Adipocyte (in vitro differentiated cells): Measurements from ENCODE around the gene IGSF3.
A peak's percentile ranks its signal among the peaks of the same experiment; 100 is the strongest.
"Not testable (repeated sequence)": the region's sequence is repeated elsewhere in the genome, so short reads cannot be mapped to it uniquely, and the experiment has no call there.

Experiments
- DNase-seq: peaks from one replicate; pipeline ENCODE4 v3.0.0-alpha.2; 2015; ENCODE audit warnings: low read depth
- H3K27me3 ChIP-seq: replicated peaks from 2 replicates; pipeline ENCODE4 v1.7.0; 2013; ENCODE audit warnings: mild to moderate bottlenecking, low read length, moderate library complexity; ENCODE audit not compliant: control insufficient read depth, insufficient read depth
- H3K36me3 ChIP-seq: 2 replicates; pipeline ENCODE4 v1.7.0; 2013; ENCODE audit warnings: low read length, mild to moderate bottlenecking, moderate library complexity; ENCODE audit not compliant: control insufficient read depth, insufficient read depth, severe bottlenecking
- H3K4me1 ChIP-seq: 2 replicates; pipeline ENCODE4 v1.7.0; 2013; ENCODE audit warnings: mild to moderate bottlenecking, low read length, moderate library complexity; ENCODE audit not compliant: control insufficient read depth, insufficient read depth
- H3K4me3 ChIP-seq: 2 replicates; pipeline ENCODE4 v1.7.0; 2013; ENCODE audit warnings: mild to moderate bottlenecking, low read length, moderate library complexity
- H3K9ac ChIP-seq: 2 replicates; pipeline ENCODE4 v1.7.0; 2013; ENCODE audit warnings: mild to moderate bottlenecking, low read length, moderate library complexity
- H3K9me3 ChIP-seq: 2 replicates; pipeline ENCODE4 v1.7.0; 2013; ENCODE audit warnings: mild to moderate bottlenecking, low read length, moderate library complexity; ENCODE audit not compliant: control insufficient read depth

IGSF3 gene

DNA sequence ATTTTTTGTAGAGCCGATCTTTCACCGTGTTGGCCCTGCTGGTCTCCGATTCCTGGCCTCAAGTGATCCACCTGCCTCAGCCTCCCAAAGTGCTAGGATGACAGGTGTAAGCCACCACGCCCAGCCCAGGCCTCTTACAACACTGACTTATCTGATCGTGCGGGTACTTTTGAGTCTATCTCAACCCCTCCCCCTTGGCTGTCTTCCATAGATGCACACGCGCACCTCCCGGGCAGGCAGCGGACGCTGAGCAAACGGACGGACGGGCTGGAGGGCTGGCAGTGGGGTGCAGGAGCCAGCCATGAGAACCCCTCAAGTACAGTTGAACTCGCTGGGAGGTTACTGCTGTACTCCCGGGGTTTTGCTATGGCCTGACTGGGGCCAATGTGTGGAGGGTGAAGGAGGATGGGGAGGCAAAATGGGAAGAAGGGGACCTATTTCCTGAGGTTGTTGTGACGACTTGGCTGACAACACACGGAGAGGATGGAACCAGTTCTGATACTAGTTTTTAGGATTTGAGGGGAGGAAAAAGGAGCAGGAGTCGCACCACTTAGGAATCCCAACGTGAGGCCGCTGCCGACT is 97.7 kb downstream of the IGSF3 start:
- Histone ChIP-seq H3K4me1 (peaks cover 40% of the 10 kb centered on the region), H3K9me3 (no peaks in the 10 kb centered on the region), H3K36me3 (no peaks in the 10 kb centered on the region), H3K9ac (peak overlapping the region; percentile 94), H3K4me3 (peak overlapping the region; percentile 90), H3K27me3 (no peaks in the 10 kb centered on the region)
- no peak for DNase-seq

DNA sequence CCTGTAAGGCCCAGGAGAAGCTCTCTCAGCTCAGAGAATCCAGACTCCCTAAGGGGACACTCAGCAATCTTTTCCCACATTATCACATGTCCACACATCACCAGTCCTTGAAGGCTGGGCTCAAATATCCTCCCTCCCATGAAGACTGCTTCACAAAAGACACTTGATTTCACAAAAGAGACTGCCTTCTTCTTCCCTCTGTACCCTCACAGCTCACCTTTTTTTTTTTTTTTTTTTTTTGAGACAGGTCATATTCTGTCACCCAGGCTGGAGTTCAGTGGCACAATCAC is 98.2 kb downstream of the IGSF3 start:
- no peaks in the 10 kb centered on the region for H3K9me3 ChIP-seq
- H3K36me3 ChIP-seq = no peaks in the 10 kb centered on the region
- no peak for DNase-seq
- peaks cover 38% of the 10 kb centered on the region for H3K4me1 ChIP-seq
- H3K27me3 ChIP-seq = no peaks in the 10 kb centered on the region
- H3K9ac ChIP-seq = no peak overlapping the region
- H3K4me3 ChIP-seq = no peak overlapping the region

DNA sequence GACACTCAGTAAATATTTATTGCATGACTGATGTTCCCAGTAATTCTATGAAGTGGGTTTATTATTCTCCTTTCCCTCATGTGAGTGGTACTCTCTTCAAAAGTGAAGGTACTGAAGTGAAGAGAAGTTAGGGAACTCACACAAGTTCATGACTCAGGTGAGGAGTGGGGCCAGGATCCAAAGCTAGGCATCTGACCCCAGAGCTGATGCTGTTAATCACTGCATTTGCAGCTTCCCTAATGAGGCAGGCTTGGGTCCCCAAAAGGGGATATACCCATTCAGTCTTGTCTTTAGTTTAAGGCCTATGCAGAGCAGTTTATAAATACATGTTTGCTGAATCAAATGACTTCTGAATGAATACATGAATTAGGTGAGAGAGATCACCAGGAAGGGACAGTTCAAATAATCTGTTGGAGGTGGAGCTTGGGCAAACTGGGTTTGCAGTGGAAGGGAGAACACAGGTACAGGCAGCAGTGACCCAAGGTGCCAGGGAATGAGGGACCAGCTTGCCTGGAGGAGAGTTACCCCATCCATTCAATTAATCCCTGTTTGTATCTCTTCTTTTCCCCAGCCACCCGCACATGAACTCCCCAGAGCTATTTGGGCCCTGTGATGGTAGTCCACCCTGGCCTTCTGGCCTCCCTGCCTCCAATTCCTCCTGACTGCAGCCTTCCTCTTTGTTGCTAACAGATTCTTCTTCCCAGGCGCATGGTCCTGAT is 98.7 kb downstream of the IGSF3 start:
- Histone ChIP-seq H3K36me3 (no peaks in the 10 kb centered on the region), H3K4me1 (peaks cover 37% of the 10 kb centered on the region), H3K9ac (no peak overlapping the region), H3K27me3 (no peaks in the 10 kb centered on the region), H3K4me3 (no peak overlapping the region), H3K9me3 (no peaks in the 10 kb centered on the region)
- no peak for DNase-seq

DNA sequence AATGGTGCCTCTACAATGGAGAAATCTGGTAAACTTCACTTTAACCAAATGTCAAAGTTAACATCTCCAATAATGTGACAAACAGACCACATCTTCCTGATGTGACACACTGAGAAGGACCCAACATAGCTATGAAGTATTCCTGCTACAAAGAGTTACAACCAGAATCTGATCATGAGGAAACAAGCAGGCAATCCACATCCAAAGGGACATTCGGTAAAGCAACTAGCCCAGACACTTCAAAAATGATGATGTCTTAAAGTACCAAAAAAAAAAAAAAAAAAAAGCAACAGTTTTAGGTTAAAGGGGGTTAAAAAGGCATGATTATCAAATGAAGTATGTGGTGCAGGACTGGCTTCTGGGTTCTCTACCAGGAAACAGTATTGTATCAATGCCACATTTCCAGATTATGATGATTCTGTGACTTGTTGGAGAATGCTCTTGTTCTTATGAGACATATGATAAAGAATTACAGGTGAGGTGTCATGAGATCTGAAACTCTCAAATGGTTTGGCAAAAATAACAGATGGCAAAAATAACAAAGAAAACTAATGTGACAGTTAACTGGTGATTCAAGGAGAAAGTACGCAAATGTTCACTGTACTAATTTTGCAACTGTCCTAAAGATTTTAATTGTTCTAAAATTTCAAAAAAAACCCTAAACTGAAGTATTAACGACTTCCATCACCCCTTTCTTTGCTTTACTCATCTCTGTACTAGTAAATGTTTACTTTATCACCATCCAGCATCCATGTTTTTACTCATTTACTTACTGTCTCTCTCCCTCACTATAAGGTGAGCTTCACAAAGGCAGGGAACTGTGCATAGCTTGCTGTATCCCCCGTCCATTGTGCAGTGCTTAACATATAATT is 99.5 kb downstream of the IGSF3 start:
- peaks cover 30% of the 10 kb centered on the region for H3K4me1 ChIP-seq
- no peak overlapping the region for H3K4me3 ChIP-seq
- H3K36me3 ChIP-seq = no peaks in the 10 kb centered on the region
- H3K27me3 ChIP-seq = no peaks in the 10 kb centered on the region
- DNase-seq = no peak
- no peak overlapping the region for H3K9ac ChIP-seq
- no peaks in the 10 kb centered on the region for H3K9me3 ChIP-seq

DNA sequence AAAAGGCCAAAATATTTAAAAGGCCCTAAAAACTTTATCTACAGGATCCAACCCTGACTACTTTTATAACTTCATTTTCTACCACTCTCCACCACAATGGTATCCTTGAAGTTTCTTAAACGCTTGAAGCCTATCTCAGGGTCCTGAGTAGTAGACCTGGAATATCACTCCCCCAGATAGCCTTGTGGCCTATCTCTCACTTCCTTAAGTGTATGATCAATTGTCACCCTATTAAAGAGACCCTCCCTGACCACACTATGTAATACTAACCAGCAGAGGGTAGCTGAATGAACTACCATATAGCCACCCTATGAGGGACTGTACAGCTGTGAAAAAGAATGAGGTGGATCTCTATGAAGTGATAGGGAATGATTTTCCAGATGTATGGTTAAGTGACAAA is 102.3 kb downstream of the IGSF3 start:
- no peak overlapping the region for H3K9ac ChIP-seq
- H3K9me3 ChIP-seq = no peaks in the 10 kb centered on the region
- H3K4me3 ChIP-seq = no peak overlapping the region
- H3K36me3 ChIP-seq = no peaks in the 10 kb centered on the region
- DNase-seq = no peak
- no peaks in the 10 kb centered on the region for H3K27me3 ChIP-seq
- H3K4me1 ChIP-seq = peaks cover 23% of the 10 kb centered on the region

DNA sequence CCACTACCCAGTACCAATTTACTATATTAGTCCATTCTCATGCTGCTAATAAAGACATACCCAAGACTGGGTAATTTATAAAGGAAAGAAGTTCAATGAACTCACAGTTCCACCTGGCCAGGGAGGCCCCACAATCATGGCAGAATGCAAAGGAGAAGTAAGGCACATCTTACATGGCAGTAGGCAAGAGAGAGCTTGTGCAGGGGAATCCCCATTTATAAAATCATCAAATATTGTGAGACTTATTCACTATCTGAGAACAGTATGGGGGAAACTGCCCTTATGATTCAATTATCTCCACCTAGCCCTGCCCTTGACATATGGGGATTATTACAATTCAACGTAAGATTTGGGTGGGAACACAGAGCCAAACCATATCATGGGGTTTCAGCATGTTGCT is 103.1 kb downstream of the IGSF3 start:
- Histone ChIP-seq H3K4me3 (no peak overlapping the region), H3K9ac (no peak overlapping the region), H3K4me1 (peaks cover 17% of the 10 kb centered on the region), H3K9me3 (no peaks in the 10 kb centered on the region), H3K27me3 (no peaks in the 10 kb centered on the region), H3K36me3 (no peaks in the 10 kb centered on the region)
- DNase-seq = no peak

DNA sequence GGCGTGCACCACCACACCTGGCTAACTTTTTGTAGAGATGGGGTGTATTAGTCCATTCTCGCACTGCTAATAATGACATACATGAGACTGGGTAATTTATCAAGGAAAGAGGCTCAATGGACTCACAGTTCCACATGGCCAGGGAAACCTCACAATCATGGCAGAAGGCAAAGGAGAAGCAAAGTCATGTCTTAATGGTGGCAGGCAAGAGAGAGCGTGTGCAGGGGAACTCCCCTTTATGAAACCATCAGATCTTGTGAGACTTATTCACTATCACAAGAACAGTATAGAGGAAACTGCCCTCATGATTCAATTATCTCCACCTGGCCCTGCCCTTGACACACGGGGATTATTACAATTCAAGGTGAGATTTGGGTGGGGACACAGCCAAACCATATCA is 105.1 kb downstream of the IGSF3 start:
- H3K9me3 ChIP-seq, DNase-seq, H3K4me3 ChIP-seq, H3K9ac ChIP-seq, H3K36me3 ChIP-seq, H3K27me3 ChIP-seq: not testable (repeated sequence)
- peaks cover 17% of the 10 kb centered on the region for H3K4me1 ChIP-seq

DNA sequence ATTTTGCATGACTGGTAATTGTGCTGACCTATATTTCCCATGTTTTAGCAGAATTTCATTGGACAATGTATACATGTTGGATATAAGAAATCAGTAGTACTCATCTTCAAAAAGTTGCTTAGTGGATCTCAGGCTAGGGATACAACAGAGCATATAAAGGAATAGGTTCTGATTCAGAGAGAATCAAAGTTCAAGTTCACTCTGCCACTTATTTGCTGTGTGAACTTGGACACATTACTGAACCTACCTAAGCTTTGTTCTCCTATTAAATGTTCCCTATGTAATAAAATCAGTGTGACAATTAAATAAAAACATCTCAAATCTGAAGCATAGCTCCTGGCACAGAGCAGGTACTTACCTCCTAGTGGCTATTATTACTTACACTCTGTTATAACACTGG is 106.0 kb downstream of the IGSF3 start:
- Histone ChIP-seq H3K36me3 (no peaks in the 10 kb centered on the region), H3K27me3 (no peaks in the 10 kb centered on the region), H3K4me1 (peaks cover 22% of the 10 kb centered on the region), H3K9me3 (no peaks in the 10 kb centered on the region), H3K4me3 (no peak overlapping the region), H3K9ac (no peak overlapping the region)
- DNase-seq = no peak

DNA sequence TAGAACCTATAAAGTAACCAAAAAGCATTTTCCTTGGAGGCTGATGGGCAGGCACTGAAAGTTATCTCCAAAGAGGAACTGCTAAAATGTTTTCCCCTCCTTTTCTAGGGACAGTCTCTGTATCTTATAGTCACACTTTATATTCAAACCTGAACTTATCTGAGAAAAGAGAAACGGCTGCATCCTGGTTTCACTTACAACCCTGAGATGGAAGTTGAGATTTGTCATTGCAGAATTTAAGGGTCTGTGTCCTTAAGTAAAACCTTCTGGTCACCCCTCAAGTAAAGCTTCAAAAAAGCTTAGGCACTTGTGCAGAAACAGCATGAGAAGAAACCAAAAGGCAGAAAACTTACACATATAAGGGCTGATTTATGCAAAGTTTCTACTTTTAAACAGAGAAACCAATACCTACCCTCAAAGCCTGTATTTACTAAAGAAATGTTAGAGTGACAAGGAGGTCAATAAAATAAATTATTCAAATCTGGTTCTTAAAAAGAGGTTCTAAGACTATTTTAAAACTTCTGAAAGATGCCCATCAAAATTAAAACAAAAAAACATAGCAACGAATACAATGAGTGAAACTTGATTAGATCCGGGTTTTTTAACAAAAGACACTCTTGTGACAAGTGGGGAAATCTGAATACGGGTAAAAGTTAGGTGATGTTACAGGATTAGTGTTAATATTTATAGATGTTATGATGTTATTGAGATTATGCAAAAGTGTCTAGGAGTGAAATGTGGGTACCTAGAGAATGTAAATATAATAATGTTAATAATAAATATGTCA is 106.6 kb downstream of the IGSF3 start:
- H3K4me1 ChIP-seq = peaks cover 22% of the 10 kb centered on the region
- H3K4me3 ChIP-seq = no peak overlapping the region
- no peaks in the 10 kb centered on the region for H3K27me3 ChIP-seq
- H3K9ac ChIP-seq = no peak overlapping the region
- no peaks in the 10 kb centered on the region for H3K9me3 ChIP-seq
- no peak for DNase-seq
- H3K36me3 ChIP-seq = no peaks in the 10 kb centered on the region

DNA sequence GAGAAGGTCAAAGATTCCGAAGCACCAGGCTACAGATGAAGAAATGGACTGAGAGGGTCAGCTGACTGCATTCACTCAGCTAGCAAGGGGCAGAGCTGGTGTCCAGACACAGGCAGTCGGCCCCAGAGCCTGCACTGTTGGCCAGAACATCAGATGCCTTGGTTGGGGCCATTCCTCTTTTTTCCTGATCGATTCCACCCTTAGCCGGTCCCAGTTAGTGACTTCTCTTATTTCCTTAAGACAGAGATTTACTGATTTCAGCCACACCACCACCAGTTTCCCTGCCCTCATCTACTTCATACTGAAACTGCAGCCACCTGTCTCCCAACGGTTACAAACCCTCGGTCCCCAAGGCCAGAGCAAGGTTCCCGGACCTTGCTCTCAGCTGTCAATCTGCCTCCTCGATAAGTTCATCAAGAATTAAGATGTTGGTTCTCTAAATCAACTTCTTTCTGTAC is 108.2 kb downstream of the IGSF3 start:
- H3K9me3 ChIP-seq = no peaks in the 10 kb centered on the region
- H3K36me3 ChIP-seq = no peaks in the 10 kb centered on the region
- H3K9ac ChIP-seq = no peak overlapping the region
- no peak overlapping the region for H3K4me3 ChIP-seq
- no peaks in the 10 kb centered on the region for H3K27me3 ChIP-seq
- DNase-seq = no peak
- peaks cover 23% of the 10 kb centered on the region for H3K4me1 ChIP-seq

DNA sequence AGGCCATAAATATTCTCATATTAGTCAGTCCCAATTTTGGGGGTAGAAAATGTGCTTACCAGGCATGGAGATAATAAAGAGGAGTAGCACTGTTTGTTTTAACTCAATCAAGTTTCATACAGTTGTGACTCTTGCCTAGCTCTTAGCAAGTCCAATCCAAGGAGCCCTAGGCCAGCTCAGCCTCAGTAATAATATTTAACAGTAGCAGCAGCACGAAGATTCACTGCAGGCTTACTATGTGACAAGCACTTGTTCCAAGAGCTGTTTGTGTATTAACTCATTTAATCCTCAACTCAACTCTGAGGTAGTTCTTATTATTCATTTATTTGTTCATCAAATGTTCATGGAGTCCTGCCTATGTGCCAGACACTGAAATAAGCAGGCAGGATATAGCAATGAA is 109.0 kb downstream of the IGSF3 start:
- H3K9ac ChIP-seq = no peak overlapping the region
- no peaks in the 10 kb centered on the region for H3K36me3 ChIP-seq
- H3K9me3 ChIP-seq = no peaks in the 10 kb centered on the region
- H3K4me3 ChIP-seq = no peak overlapping the region
- H3K27me3 ChIP-seq = no peaks in the 10 kb centered on the region
- H3K4me1 ChIP-seq = peaks cover 23% of the 10 kb centered on the region
- DNase-seq = no peak
